ENCODE measurements around the gene HOXA3.

DNA sequence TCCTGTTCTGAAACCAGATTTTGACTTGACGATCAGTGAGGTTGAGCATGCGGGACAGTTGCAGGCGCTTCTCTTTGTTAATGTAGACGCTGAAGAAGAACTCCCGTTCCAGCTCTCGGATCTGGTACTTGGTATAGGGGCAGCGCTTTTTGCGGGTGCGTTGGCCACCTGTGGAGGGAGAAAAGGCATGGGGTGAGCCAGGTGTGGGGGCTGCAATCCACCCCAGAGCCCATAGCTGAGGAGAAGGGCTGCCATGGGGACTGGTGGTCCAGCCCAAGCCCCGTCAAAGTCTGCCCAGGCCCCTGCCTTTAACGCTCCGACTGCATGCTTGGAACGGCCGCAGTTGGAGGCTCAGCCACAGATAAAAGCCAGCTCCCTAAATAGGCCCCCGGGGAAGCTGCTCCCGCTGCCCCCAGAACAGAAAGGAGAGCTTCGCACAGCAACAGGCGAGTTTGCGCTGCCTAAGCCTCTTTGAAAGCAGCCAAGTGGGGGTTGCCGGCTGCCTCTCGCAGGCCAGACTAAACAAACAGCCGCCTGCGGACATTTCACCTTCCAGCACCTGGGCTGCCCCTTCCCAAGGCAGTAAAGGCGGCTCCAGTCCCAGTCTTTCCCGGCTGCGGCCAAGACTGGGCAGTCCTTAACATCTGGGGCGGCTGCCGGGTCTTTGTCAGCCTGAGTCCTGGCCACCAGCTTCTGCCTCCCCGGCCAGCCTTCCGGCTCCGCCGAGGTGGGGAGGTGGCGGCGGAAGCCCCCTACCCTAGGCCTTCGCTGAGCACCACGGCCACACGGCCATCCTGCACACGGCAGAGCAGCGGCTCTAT, 30.7 kb upstream of the HOXA3 start:
- TF ChIP-seq LARP7 (IDR thresholded peaks at IDR 0.05) (no peak), ZBTB7A (IDR thresholded peaks at IDR 0.05; ENCODE audit: borderline replicate concordance, control insufficient read depth, low read depth, low read length) (no peak), EGR1 (conservative IDR thresholded peaks at IDR 0.05) (no peak), ZNF3 (CRISPR knock-in tag; IDR thresholded peaks at IDR 0.05) (no peak), GABPB1 (CRISPR knock-in tag; IDR thresholded peaks at IDR 0.05) (no peak), ZNF77 (CRISPR knock-in tag; IDR thresholded peaks at IDR 0.05) (no peak)
- TF ChIP-seq, protein P1, sequence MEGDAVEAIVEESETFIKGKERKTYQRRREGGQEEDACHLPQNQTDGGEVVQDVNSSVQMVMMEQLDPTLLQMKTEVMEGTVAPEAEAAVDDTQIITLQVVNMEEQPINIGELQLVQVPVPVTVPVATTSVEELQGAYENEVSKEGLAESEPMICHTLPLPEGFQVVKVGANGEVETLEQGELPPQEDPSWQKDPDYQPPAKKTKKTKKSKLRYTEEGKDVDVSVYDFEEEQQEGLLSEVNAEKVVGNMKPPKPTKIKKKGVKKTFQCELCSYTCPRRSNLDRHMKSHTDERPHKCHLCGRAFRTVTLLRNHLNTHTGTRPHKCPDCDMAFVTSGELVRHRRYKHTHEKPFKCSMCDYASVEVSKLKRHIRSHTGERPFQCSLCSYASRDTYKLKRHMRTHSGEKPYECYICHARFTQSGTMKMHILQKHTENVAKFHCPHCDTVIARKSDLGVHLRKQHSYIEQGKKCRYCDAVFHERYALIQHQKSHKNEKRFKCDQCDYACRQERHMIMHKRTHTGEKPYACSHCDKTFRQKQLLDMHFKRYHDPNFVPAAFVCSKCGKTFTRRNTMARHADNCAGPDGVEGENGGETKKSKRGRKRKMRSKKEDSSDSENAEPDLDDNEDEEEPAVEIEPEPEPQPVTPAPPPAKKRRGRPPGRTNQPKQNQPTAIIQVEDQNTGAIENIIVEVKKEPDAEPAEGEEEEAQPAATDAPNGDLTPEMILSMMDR (IDR thresholded peaks at IDR 0.05 in 2 of 3, conservative IDR thresholded peaks at IDR 0.05 in 1 of 3; ENCODE audit: insufficient read depth in 2 of 3, low read depth in 1 of 3, low read length in 3 of 3): no peak

Measured in K562 (cell line).